Progenitor cell of endocrine pancreas (in vitro differentiated cells): Measurements from ENCODE around the gene ERC1. TPM values are rescaled to one million over a fixed set of nuclear protein-coding genes. Genes with fewer than 3 reads are reported as not detected.

Source experiments
- DNase-seq: peaks from one replicate; pipeline ENCODE4 v3.0.0; 2021; ENCODE audit warnings: low spot score; ENCODE audit not compliant: unreplicated experiment
- H3K27ac Mint-ChIP-seq: 2 replicates; pipeline ENCODE4 v1.8.0; 2021; ENCODE audit warnings: mild to moderate bottlenecking, moderate library complexity, mixed read lengths
- H3K27me3 Mint-ChIP-seq: 2 replicates; pipeline ENCODE4 v1.8.0; 2021; ENCODE audit warnings: mixed read lengths
- H3K36me3 Mint-ChIP-seq: 2 replicates; pipeline ENCODE4 v1.8.0; 2022; ENCODE audit warnings: mixed read lengths; ENCODE audit not compliant: insufficient read depth
- H3K4me1 Mint-ChIP-seq: 2 replicates; pipeline ENCODE4 v1.8.0; 2021; ENCODE audit warnings: low read depth, mixed read lengths
- H3K4me3 Mint-ChIP-seq: 2 replicates; pipeline ENCODE4 v1.8.0; 2021; ENCODE audit warnings: low read depth, mild to moderate bottlenecking, moderate library complexity, mixed read lengths
- H3K9me3 Mint-ChIP-seq: 2 replicates; pipeline ENCODE4 v1.8.0; 2021; ENCODE audit warnings: low read depth, mixed read lengths
- CTCF ChIP-seq: fragments of 200-600 bp; sonication (generic); IDR thresholded peaks from one replicate; pipeline ENCODE4 v1.5.0; 2021; ENCODE audit warnings: antibody characterized with exemption, mild to moderate bottlenecking; ENCODE audit not compliant: unreplicated experiment
- total RNA-seq: library from RNA; stranded (reverse); gene quantifications from 2 replicates; pipeline ENCODE4 v1.2.1, GENCODE V29; 2021

The ERC1 gene
- total RNA-seq, 1 donor from 2014 or later = 146 TPM

- Mint-ChIP-seq H3K27ac (no peak overlapping the region), H3K4me3 (no peak overlapping the region), H3K27me3 (no peaks in the 10 kb centered on the region), H3K9me3 (no peaks in the 10 kb centered on the region), H3K4me1 (peaks cover 11% of the 10 kb centered on the region), H3K36me3 (no peaks in the 10 kb centered on the region)
- DNase-seq = no peak
- TF ChIP-seq CTCF = no peak
Observed at GRCh38 chr12:1080520-1081223, 89.6 kb downstream of the ERC1 start.

GRCh38 chr12:1083151-1083888 lies 92.3 kb downstream of the ERC1 start:
- peaks cover 11% of the 10 kb centered on the region for H3K4me1 Mint-ChIP-seq
- H3K9me3 Mint-ChIP-seq = no peaks in the 10 kb centered on the region
- TF ChIP-seq CTCF = no peak
- no peak for DNase-seq
- H3K27me3 Mint-ChIP-seq = no peaks in the 10 kb centered on the region
- peak overlapping the region; percentile 80 for H3K27ac Mint-ChIP-seq
- H3K36me3 Mint-ChIP-seq = no peaks in the 10 kb centered on the region
- no peak overlapping the region for H3K4me3 Mint-ChIP-seq

GRCh38 chr12:1083889-1084262 lies 92.9 kb downstream of the ERC1 start:
- H3K27me3 Mint-ChIP-seq = no peaks in the 10 kb centered on the region
- no peak overlapping the region for H3K4me3 Mint-ChIP-seq
- H3K36me3 Mint-ChIP-seq = no peaks in the 10 kb centered on the region
- DNase-seq = no peak
- H3K4me1 Mint-ChIP-seq = peaks cover 11% of the 10 kb centered on the region
- H3K9me3 Mint-ChIP-seq = no peaks in the 10 kb centered on the region
- peak overlapping the region; percentile 80 for H3K27ac Mint-ChIP-seq
- TF ChIP-seq CTCF = no peak

DNA sequence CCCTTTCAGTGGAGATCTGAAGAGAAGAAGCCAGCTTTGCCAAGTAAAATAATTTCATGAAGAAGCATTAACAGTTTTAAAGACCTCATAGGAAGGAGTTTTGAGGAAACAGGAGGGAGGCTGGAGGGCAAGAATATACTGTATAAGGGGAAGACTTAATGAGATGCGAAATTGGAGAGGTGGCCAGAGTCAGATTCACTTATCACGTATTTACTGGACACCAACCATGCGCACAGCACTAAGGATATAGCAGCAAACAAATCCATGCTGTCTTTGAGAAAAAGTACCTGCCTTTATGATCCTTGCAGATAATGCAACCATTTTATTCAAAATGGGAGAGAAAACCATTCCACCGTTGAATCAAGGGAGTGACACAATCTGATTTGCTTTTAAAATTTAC lies 100.3 kb downstream of the ERC1 start:
- Mint-ChIP-seq H3K36me3 (no peaks in the 10 kb centered on the region), H3K27me3 (no peaks in the 10 kb centered on the region), H3K9me3 (no peaks in the 10 kb centered on the region), H3K4me1 (peaks cover 12% of the 10 kb centered on the region), H3K27ac (peak overlapping the region; percentile 25), H3K4me3 (no peak overlapping the region)
- no peak for DNase-seq
- TF ChIP-seq CTCF = no peak

DNA sequence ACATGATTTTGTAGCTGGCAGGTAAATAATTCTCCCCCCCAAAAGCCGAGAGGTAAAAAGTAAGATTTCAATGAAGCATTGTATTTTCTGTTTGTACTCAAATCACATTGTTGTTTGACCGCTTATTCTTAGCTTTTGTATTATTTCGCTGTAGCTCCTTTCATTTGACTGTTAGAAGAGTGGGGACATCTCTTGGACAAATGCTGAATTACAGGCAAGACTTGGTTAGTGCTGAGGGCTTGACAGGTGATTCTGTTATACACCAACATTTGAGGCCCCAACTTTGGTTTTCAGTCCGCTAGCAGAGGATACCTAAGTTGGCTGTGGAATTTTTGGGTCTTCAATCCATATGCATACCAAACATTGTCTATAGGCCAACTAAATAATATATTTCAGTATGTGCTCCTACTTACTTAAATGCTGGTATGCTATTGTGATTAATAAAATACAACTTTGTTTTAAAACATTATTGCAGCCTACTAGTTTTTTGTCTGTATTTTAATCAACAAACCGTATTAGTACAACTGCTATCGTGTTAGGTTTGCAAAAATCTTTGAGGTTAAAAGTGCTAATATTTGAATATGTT lies 102.2 kb downstream of the ERC1 start:
- peak; percentile 94 for TF ChIP-seq CTCF
- Mint-ChIP-seq H3K36me3 (no peaks in the 10 kb centered on the region), H3K9me3 (no peaks in the 10 kb centered on the region), H3K4me3 (no peak overlapping the region), H3K4me1 (peaks cover 12% of the 10 kb centered on the region), H3K27ac (no peak overlapping the region), H3K27me3 (no peaks in the 10 kb centered on the region)
- peak; percentile 39 for DNase-seq
